ENCODE data around the gene PCSK5.
"Not testable (repeated sequence)": the region's sequence is repeated elsewhere in the genome, so short reads cannot be mapped to it uniquely, and the experiment has no call there.

PCSK5 gene

DNA sequence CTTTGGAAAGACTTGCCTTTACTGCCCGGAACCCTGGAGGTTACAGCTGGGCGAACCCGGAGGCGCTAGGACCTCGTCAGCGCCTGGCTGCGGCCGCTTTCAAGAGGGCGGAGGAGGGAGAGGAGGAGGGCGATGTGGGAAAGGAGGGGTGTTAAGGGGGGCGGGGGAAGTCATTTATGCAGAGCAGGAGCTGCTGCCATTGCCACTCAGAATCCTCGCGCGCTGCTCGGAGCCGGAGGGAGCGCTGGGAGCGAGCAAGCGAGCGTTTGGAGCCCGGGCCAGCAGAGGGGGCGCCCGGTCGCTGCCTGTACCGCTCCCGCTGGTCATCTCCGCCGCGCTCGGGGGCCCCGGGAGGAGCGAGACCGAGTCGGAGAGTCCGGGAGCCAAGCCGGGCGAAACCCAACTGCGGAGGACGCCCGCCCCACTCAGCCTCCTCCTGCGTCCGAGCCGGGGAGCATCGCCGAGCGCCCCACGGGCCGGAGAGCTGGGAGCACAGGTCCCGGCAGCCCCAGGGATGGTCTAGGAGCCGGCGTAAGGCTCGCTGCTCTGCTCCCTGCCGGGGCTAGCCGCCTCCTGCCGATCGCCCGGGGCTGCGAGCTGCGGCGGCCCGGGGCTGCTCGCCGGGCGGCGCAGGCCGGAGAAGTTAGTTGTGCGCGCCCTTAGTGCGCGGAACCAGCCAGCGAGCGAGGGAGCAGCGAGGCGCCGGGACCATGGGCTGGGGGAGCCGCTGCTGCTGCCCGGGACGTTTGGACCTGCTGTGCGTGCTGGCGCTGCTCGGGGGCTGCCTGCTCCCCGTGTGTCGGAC lies at the start of gene PCSK5:
Gene PCSK5, plus strand, starts transcription at position 202 of the 805 bp plus-strand sequence. Its CDS starts 509 bp downstream, at position 711.
- peak; percentile 70 for DNase-seq

DNA sequence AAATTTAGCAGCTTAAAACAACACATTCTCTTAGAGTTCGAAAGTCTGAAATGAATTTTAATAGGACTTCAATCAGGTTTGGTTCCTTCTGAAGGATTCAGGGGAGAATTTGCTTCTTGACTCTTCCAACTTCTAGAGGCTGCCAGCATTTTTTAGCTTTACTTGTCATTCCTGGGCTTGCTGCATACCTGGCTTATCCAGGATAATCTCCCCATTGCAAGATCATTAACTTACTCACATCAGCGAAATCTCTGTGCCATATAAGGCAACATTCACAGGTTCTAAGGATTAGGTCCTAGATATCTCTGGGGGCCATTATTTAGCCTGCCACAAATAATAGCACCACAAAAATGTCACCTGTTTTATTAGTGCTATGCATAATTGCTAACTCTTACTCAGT lies 46.2 kb upstream of the PCSK5 start:
- no peak for DNase-seq

DNA sequence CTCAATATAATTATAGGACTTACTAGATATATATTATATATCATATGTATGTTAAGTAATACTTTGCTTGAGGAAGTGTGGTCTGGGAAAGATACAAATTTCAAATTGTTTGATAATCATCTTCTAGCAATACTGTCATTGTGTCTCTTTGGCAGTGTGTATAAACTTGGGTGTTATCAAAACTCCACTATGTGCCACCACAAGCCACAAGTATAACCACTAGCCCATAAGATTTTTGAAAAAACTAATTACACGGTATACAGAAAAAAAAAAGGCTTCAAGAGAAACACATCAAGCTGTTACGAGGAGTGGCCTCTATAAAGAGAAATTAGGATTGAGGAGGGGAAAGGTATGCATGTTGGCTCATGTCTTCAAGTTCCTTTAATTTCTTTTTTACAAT lies 44.7 kb upstream of the PCSK5 start:
- no peak for DNase-seq

DNA sequence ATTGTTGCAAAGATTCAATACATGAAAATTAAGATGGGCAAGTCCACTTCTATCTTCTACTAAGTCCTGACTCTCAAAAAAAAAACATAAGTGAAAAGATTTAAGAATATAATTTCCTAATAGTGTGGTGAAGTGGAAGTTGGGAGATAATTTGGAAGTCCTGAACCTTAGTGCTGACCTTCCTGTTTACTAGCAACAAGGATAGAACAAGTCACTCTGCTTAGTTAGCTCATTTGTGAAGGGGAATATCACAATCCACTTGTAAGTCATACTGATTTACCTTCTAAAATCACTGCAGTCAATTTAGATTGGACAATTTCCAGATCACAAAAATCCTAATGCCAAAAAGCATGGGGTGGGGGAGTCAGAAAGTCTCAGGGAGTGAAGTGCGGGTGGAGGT lies 43.4 kb upstream of the PCSK5 start:
- DNase-seq = no peak

DNA sequence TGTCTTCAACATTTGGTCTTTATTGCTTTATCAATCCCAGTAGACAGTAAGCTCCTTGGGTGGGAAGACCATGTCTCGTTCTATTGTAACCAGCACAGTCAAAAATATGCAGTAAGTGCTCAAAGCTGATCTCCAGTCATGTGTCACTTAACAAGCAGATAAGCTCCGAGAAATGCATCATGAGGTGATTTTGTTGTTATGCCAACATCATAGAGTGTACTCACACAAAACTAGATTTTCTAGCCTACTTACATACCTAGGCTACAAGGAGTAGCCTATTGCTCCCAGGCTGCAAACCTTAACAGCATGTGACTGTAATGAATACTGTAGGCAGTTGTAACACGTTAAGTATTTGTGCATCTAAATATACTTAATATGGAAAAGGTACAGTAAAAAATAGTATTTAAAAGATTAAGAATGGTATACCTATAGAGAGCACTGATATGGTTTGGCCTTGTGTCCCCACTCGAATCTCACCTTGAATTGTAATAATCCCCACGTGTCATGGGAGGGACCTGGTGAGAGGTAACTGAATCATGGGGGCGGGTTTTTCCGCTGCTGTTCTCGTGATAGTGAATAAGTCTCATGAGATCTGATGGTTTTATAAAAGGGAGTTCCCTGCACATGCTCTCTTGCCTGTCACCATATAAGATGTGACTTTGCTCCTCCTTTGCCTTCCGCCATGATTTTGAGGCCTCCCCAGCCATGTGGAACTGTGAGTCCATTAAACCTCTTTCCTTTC lies 39.8 kb upstream of the PCSK5 start:
- no peak for DNase-seq

DNA sequence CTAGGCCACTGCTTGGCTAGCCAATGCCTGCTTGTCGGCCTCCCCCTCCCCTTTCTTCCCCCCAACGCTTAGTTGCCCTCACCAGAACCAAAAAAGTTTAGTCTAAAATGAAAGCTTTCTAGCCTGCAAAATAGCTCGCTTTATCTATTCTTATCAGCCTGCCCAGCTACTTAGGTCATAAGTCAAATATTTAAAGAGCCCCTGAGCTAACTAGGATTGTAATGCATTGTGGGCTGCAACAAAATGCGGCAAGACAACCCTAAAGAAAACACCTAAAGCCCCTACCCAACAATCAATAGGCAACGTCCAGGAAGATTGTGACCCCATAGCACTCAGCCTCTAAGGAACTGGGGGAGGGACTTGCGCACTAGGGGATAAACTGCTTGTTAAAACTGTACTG lies 38.6 kb upstream of the PCSK5 start:
- DNase-seq = no peak

DNA sequence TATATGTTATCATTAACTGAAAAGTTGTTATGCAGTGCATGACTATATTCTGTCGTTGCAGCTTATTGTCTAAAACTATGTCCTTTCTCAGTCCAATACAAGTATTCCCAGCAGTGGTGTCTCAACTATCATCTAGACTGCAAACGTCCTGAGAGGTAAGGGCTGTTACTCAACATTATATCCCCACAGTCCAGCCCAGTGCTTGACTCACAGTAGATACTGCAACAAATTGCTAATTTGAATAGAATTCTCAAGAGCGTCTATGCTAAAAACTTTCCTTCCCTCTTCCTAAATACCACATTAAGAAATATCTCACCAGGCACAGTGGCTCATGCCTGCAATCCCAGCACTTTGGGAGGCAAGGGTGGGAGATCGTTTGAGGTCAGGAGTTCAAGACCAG lies 37.7 kb upstream of the PCSK5 start:
- no peak for DNase-seq

DNA sequence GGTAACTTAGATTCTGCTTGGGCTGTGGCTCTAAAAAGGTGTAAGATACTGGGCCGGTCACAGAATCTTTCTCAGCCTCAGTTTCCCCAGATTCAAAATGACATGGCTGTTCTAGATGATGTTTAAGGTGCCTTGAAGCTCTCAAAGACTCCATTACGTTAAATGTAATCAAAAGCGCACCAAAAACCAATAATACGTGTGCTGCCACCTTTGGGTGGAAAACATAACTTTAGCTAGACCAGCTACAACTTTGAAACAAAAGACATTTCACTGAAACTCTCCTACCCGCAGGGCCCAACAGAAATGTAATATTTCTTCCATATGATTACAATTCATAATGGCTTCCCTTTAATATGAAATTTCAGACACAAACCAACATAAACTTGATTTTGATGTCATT lies 35.0 kb upstream of the PCSK5 start:
- DNase-seq = peak; percentile 3

DNA sequence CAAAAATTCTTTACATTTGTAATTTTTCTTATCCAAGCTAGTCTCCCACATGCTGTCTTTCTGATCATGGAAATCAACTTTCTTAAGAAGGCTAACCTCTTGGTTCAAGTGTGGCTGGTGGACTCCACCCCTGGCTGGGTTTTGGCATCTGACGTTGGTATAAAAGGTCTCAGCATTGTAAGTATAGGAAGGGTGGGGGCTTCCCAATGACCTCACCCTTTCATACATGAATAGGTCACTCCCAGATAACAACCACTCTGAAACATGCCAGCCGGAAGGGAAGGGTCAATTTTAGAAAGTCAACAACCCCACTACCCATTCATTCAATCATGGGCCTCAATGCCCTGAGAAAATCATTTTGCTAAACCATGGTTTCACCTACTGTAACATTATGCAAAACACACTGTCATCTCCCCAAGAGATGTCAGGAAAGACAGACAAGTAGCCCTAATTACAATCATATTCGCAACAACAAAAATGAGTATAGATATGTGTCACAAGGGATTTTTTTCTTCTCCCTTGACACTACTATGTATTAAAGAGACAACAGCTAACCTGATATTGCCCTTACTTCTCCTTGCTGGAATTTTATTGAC lies 31.9 kb upstream of the PCSK5 start:
- no peak for DNase-seq

DNA sequence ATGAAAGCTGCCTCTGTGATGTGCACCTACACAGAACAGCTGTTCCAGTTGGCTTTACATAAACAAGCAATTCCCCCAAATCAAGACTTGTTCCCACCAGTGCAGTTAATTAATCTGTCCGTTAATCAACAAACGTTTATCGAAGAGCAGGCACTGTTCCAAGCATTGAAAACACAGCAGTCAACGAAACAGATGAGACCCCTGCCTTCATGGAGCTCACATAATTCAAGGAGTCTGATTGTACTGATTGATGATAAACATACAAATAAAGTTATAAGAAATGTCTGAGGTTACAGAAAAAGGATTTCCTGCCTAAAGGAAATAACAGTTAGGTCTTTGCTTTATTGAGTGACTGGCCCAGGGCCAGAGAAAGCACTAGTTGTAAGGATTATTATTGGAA lies 26.2 kb upstream of the PCSK5 start:
- DNase-seq = no peak

DNA sequence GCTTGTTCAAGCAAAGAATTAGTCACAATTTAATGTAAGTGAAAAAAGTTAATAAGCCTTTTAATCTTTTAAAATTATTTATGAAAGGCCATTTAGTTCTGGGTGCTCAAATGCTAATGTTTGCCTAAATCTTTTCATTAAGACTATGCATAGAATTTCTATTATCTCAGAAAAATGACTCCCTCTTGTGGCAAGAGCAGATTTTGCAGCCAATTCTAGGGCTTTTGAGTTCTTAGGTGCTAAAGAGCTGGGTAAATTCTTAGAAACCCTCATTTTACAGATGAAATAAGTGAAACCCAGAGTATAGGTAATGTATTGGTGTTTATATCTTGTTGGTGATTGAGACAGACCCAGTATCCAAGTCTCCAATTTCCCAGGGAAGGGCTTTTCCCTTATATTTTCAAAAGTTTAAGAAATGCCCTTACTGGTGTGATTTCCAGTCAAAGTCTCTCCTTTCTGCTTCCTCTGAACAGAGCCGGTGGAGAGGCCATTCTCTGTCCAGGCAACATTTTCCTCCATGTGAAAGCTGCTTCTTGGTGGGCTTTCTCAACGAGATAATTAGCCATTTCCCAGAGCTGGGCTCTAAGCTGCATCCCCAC lies 24.1 kb upstream of the PCSK5 start:
- DNase-seq = peak; percentile 40

DNA sequence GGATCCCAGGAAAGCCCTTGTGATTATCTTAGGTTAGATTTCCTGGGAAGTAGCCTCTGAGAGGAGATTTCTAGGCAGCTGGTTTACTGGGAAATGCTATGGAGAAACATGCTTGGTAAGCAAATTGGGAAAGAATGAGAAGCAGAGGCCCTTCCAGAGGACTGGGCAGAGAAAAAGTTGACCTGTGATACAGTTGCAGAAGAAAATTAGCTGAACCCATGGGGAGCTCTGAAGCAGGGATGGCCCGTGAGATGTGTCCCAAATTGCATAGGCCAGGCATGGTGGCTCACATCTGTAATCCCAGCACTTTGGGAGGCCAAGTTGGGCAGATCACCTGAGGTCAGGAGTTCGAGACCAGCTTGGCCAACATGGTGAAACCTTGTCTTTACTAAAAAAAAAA lies 21.9 kb upstream of the PCSK5 start:
- DNase-seq = not testable (repeated sequence)

DNA sequence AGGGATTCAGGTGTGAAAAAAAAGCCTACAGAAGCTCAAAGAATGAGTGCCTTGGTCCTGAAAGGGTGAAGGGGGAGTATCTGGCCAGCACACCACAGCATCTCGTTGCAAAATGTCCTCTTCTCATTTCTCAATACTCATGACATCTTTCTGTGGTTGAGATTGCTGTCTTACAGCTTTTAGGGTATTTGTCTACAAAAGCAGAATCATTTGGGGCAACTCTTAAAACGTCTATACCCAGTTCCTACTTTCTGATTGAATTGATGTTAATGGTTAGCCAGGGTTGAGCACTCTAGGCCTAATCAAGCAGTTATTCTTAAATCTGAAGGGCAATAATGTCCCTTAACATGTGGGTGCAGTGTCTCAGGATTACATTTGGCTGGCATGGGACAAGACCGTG lies 21.2 kb upstream of the PCSK5 start:
- no peak for DNase-seq

DNA sequence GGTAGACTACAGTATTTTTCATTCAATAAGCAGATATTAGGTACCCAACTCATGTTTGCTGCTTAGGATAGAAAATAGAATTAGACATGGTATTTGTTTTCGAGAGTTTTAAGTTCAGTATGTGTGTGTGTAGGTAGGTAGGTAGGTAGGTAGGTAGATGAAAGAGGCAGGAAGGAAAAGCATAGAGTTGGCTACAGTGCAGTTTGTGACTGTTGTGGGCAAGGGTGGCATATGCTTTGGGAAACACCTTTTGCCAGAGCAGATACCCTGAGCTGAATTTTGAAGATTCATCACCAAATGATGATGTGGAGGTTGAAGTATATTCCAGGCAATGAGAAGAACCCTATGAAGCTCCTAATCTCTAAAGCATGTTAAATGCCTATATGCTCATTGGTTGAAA lies 20.0 kb upstream of the PCSK5 start:
- no peak for DNase-seq

DNA sequence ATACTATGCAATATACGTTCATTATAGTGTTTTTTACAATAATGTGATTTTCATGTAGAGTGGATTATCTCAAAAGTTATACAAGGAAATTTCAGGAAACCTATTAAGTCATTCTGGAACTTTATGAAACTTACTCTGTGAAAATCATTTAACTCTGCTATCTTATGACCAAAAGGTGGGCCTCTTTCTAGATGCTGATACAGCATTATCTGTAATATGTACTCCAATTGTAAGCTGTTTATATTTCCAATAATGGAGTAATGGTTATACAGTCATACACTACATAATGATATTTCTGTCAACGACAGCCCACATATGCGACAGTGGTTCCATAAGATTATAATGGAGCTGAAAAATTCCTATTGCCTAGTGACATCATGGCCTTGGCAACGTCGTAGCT lies 18.8 kb upstream of the PCSK5 start:
- DNase-seq = no peak

DNA sequence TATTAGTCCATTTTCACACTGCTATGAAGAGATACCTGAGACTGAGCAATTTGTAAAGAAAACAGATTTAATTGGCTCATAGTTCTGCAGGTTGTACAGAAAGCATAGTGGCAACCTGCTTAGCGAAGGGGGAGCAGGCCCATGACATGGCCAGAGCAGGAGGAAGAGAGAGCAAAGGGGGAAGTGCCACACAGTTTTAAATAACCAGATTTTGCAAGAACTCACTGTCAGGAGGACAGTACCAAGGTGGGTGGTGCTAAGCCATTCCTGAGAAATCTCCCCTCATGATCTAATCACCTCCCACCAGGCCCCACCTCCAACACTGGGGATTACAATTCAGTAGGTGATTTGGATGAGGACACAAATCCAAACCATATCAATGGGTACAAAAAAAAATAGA lies 16.8 kb upstream of the PCSK5 start:
- no peak for DNase-seq

DNA sequence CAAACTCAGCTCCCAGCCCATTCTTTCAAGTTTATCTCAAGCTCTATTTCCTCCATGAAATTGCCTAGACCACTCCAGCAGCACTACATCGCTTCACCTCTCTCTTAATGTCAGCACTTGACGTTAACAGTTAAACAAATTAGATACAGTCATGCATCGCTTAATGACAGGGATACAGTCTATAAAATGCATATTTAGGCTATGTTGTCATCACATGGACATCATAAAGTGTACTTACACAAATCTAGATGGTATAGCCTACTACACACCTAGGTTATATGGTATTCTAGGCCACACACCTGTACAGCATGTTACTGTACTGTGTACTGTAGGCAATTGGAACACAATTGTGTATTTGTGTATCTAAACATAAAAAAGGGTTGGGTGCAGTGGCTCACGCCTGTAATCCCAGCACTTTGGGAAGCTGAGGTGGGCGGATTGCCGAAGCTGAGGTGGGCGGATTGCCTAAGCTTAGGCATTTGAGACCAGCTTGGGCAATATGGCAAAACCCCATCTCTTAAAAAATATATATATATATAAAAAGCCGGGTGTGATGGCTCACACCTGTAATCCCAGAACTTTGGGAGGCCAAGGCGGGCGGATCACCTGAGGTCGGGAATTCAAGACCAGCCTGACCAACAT lies 13.4 kb upstream of the PCSK5 start:
- no peak for DNase-seq

DNA sequence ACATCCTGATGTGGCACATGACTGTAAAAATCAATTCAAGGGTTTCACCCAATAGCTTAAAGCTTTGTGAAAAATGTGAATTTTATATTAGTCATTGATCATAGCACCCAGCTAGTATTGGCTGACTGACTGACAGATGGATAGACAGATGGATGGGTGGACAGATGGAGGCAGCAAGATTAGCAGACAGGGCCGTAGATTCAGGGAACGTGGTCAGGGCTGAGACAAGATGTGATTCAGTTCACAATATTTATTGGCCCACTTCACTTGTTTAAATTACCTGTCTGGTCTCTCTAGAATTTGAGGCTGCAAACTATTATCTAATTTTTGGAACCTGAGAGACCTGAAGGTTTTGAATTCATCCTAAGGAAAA lies 12.0 kb upstream of the PCSK5 start:
- no peak for DNase-seq

DNA sequence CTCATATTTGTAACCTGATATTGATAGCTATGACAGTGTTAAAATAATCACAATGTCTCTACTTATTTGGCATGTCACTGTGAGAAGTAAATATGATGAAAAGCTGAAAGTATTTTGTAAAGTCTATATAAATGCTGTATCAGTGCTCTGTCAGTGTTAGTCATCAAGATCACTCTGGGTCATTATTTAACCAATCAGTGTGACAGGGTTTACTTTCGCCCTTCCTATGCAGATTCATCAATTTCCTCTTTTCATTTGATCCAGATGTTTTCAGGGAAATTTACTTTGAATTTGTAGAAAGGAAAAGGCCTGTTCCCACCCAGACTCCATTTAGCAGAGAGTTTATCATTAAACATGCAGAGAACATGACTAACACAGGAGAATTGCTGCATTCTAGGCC lies 9.9 kb upstream of the PCSK5 start:
- DNase-seq = no peak

DNA sequence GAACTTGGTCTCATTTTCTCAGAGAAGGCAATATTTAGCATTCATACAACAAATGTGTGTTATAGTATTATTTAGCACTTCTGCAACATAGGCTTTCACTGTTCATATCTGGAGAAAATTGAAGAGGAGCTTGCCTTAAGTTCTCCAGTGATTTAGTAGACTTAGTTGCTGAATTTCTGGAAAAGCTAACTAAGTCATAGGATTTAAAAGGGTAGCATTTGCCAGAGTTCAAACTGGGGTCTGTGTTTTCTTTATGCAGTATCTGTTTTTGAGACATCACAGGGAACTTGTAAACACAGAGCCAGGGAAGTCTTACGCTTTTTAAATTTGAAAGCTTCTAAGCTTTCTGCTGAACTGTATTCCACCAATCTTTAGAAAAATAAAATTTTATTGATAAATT lies 8.7 kb upstream of the PCSK5 start:
- no peak for DNase-seq

DNA sequence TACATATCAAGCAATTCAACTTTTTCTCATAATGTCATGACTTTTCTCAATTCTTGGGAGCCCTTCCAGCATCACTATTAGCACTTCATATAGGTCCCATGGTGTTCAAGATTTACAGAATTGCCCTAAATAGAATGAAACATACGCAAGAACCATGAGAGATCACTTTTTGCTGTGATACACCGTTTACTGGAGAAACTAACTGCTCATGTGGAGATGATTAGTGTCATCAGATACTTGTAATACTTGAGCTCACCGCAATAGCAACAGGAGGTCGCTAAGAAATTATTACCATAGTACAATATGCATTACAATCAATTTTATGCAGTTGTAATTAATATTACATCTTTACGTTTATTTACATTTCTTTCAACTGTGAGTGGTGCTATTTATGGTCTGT lies 4.8 kb upstream of the PCSK5 start:
- DNase-seq = no peak

DNA sequence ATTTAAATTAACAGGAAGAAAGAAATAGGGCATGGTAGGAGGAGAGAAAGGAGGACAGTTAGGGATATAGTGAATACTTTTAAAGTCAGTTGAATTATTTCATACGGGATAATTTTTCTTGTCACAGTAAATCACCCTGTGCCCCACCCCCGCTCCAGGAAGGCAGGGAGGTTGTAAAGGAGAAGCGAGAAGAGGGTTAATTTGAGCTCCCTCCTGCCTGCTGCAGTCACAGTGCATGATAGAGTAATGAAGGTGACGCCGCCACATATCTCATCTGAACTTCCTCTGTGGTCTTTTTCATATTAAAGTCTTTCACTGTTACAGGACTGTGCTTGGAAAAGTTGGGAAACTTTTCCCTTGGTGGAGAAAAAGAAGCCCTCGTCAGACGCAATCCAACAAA lies 896 bp upstream of the PCSK5 start:
- no peak for DNase-seq

DNA sequence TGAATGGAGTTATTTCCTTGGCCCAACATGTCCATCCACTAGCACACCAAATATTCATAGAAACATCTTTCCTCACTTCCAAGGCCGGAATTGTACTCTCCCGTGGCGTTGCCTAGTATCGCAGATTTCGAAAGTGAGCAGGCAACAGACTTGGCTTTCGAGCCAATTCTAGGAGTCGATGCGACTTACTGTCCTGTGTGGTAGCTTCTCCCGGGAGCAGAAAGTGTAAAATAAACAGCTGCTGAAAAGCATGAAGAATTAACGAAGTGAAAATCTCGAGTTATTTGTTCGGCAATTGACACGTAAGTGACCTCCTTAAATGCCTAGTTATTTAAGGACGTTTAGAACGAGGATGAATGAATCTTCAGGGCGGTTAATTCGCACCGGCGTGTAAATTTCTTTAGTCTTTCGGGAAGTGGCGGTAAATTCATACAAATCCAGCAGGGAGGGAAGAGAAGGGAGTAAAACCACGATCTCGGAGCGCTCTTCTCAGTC lies 449 bp upstream of the PCSK5 start:
- no peak for DNase-seq

Data from activated CD4-positive, alpha-beta T cell treated with anti-CD3 and anti-CD28 coated beads, Interleukin-10, Interleukin-2, amounts not matched to agents 100 ng/mL and 50 ng/mL, durations not matched to agents 16 hours and 8 hours (primary cell).